T-helper 1 cell treated with Interleukin-12 subunit alpha and Interleukin-12 subunit beta and Interleukin-4 antibody, amounts not matched to agents 30 μg/mL and 1 μg/mL, for 36 hours (primary cell): ENCODE measurements around the gene PLA2R1.

Experiments
- H3K27ac Mint-ChIP-seq: one replicate; pipeline ENCODE4 v1.8.0; 2021; ENCODE audit warnings: mild to moderate bottlenecking, mixed read lengths
- H3K27me3 Mint-ChIP-seq: one replicate; pipeline ENCODE4 v1.8.0; 2021; ENCODE audit warnings: low read depth, mixed read lengths
- H3K36me3 Mint-ChIP-seq: one replicate; pipeline ENCODE4 v1.8.0; 2021; ENCODE audit warnings: low read depth, mixed read lengths
- H3K4me1 Mint-ChIP-seq: one replicate; pipeline ENCODE4 v1.8.0; 2021; ENCODE audit warnings: low read depth, mixed read lengths
- H3K4me3 Mint-ChIP-seq: one replicate; pipeline ENCODE4 v1.8.0; 2021; ENCODE audit warnings: mild to moderate bottlenecking, moderate library complexity, mixed read lengths
- H3K9me3 Mint-ChIP-seq: one replicate; pipeline ENCODE4 v1.8.0; 2021; ENCODE audit warnings: mixed read lengths

PLA2R1 gene

GRCh38 chr2:159904127-159904958, 158.1 kb downstream of the PLA2R1 start, which contains the start of gene LY75:
Gene LY75 (minus strand): TSS chr2:159904756.
- Mint-ChIP-seq H3K27ac (peak within 1 kb of the TSS; percentile 97), H3K4me1 (peaks cover 32% of the 10 kb centered on the region), H3K4me3 (peak within 1 kb of the TSS; percentile 98), H3K9me3 (no peaks in the 10 kb centered on the region), H3K36me3 (peaks cover 4% of the 10 kb centered on the region), H3K27me3 (no peaks in the 10 kb centered on the region)

GRCh38 chr2:159903443-159904126, 158.8 kb downstream of the PLA2R1 start:
- H3K4me3 Mint-ChIP-seq: peak overlapping the region; percentile 98
- no peaks in the 10 kb centered on the region for H3K9me3 Mint-ChIP-seq
- peak overlapping the region; percentile 97 for H3K27ac Mint-ChIP-seq
- peaks cover 4% of the 10 kb centered on the region for H3K36me3 Mint-ChIP-seq
- peaks cover 32% of the 10 kb centered on the region for H3K4me1 Mint-ChIP-seq
- H3K27me3 Mint-ChIP-seq: no peaks in the 10 kb centered on the region

- Mint-ChIP-seq H3K4me3 (peak overlapping the region; percentile 98), H3K27me3 (no peaks in the 10 kb centered on the region), H3K9me3 (no peaks in the 10 kb centered on the region), H3K27ac (no peak overlapping the region), H3K4me1 (peaks cover 32% of the 10 kb centered on the region), H3K36me3 (peaks cover 6% of the 10 kb centered on the region)
Measured at GRCh38 chr2:159902722-159903121, 159.7 kb downstream of the PLA2R1 start.

GRCh38 chr2:159900343-159900742, 162.1 kb downstream of the PLA2R1 start:
- Mint-ChIP-seq H3K4me3 (no peak overlapping the region), H3K36me3 (peaks cover 9% of the 10 kb centered on the region), H3K27ac (no peak overlapping the region), H3K4me1 (peaks cover 35% of the 10 kb centered on the region), H3K27me3 (no peaks in the 10 kb centered on the region), H3K9me3 (no peaks in the 10 kb centered on the region)

- H3K27ac Mint-ChIP-seq: no peak overlapping the region
- peaks cover 30% of the 10 kb centered on the region for H3K4me1 Mint-ChIP-seq
- no peaks in the 10 kb centered on the region for H3K27me3 Mint-ChIP-seq
- H3K4me3 Mint-ChIP-seq: no peak overlapping the region
- H3K9me3 Mint-ChIP-seq: no peaks in the 10 kb centered on the region
- H3K36me3 Mint-ChIP-seq: peaks cover 13% of the 10 kb centered on the region
Measured at GRCh38 chr2:159898441-159898840, 164.0 kb downstream of the PLA2R1 start.

- Mint-ChIP-seq H3K36me3 (peaks cover 10% of the 10 kb centered on the region), H3K27ac (no peak overlapping the region), H3K4me1 (peaks cover 23% of the 10 kb centered on the region), H3K4me3 (no peak overlapping the region), H3K27me3 (no peaks in the 10 kb centered on the region), H3K9me3 (no peaks in the 10 kb centered on the region)
Measured at GRCh38 chr2:159897720-159898119, 164.7 kb downstream of the PLA2R1 start.

- H3K4me1 Mint-ChIP-seq: peaks cover 20% of the 10 kb centered on the region
- H3K27ac Mint-ChIP-seq: no peak overlapping the region
- no peaks in the 10 kb centered on the region for H3K27me3 Mint-ChIP-seq
- peaks cover 11% of the 10 kb centered on the region for H3K36me3 Mint-ChIP-seq
- H3K9me3 Mint-ChIP-seq: no peaks in the 10 kb centered on the region
- H3K4me3 Mint-ChIP-seq: no peak overlapping the region
Measured at GRCh38 chr2:159897081-159897480, 165.3 kb downstream of the PLA2R1 start.

GRCh38 chr2:159895258-159896065, 167.0 kb downstream of the PLA2R1 start:
- no peak overlapping the region for H3K4me3 Mint-ChIP-seq
- peaks cover 13% of the 10 kb centered on the region for H3K36me3 Mint-ChIP-seq
- peaks cover 22% of the 10 kb centered on the region for H3K4me1 Mint-ChIP-seq
- no peaks in the 10 kb centered on the region for H3K9me3 Mint-ChIP-seq
- H3K27ac Mint-ChIP-seq: no peak overlapping the region
- H3K27me3 Mint-ChIP-seq: no peaks in the 10 kb centered on the region

GRCh38 chr2:159894145-159894838, 168.1 kb downstream of the PLA2R1 start:
- H3K4me1 Mint-ChIP-seq: peaks cover 26% of the 10 kb centered on the region

GRCh38 chr2:159892990-159893810, 169.2 kb downstream of the PLA2R1 start:
- no peaks in the 10 kb centered on the region for H3K27me3 Mint-ChIP-seq
- H3K4me1 Mint-ChIP-seq: peaks cover 26% of the 10 kb centered on the region
- no peak overlapping the region for H3K27ac Mint-ChIP-seq
- H3K36me3 Mint-ChIP-seq: peaks cover 18% of the 10 kb centered on the region
- no peak overlapping the region for H3K4me3 Mint-ChIP-seq
- no peaks in the 10 kb centered on the region for H3K9me3 Mint-ChIP-seq

More at GRCh38 chr2:159894145-159894838, 168.1 kb downstream of the PLA2R1 start:
- Mint-ChIP-seq H3K4me3 (no peak overlapping the region), H3K9me3 (no peaks in the 10 kb centered on the region), H3K27me3 (no peaks in the 10 kb centered on the region), H3K36me3 (peaks cover 19% of the 10 kb centered on the region), H3K27ac (no peak overlapping the region)

GRCh38 chr2:159891917-159892730, 170.3 kb downstream of the PLA2R1 start:
- H3K4me3 Mint-ChIP-seq: no peak overlapping the region
- no peak overlapping the region for H3K27ac Mint-ChIP-seq
- peaks cover 17% of the 10 kb centered on the region for H3K36me3 Mint-ChIP-seq
- H3K4me1 Mint-ChIP-seq: peaks cover 26% of the 10 kb centered on the region
- H3K27me3 Mint-ChIP-seq: no peaks in the 10 kb centered on the region
- no peaks in the 10 kb centered on the region for H3K9me3 Mint-ChIP-seq

GRCh38 chr2:159891267-159891588, 171.2 kb downstream of the PLA2R1 start:
- no peaks in the 10 kb centered on the region for H3K27me3 Mint-ChIP-seq
- H3K4me3 Mint-ChIP-seq: no peak overlapping the region
- H3K4me1 Mint-ChIP-seq: peaks cover 26% of the 10 kb centered on the region
- H3K36me3 Mint-ChIP-seq: peaks cover 15% of the 10 kb centered on the region
- H3K9me3 Mint-ChIP-seq: no peaks in the 10 kb centered on the region
- no peak overlapping the region for H3K27ac Mint-ChIP-seq
